ENCODE results near the gene MANF.
"Not testable (repeated sequence)": the region's sequence is repeated elsewhere in the genome, so short reads cannot be mapped to it uniquely, and the experiment has no call there.

Gene MANF

GRCh38 chr3:51384726-51385473, at the start of gene MANF:
Gene MANF (plus strand): TSS chr3:51385291. CDS start chr3:51385343, 52 bp downstream.
- peak; percentile 97 for DNase-seq

GRCh38 chr3:51336261-51336660, 48.8 kb upstream of the MANF start:
- DNase-seq, result no peak

- DNase-seq, result no peak
These were observed 47.4 kb upstream of the MANF start for GRCh38 chr3:51337666-51338065.

GRCh38 chr3:51338632-51339031, 46.5 kb upstream of the MANF start:
- no peak for DNase-seq

- DNase-seq, result no peak
These were observed 44.9 kb upstream of the MANF start for GRCh38 chr3:51340013-51340829.

GRCh38 chr3:51340989-51341636, 44.0 kb upstream of the MANF start:
- no peak for DNase-seq

GRCh38 chr3:51343918-51344687, 41.0 kb upstream of the MANF start:
- DNase-seq, result no peak

GRCh38 chr3:51350751-51351150, 34.3 kb upstream of the MANF start:
- DNase-seq, result no peak

- DNase-seq, result no peak
These were observed 32.0 kb upstream of the MANF start for GRCh38 chr3:51353131-51353530.

GRCh38 chr3:51353691-51354090, 31.4 kb upstream of the MANF start:
- no peak for DNase-seq

GRCh38 chr3:51354172-51354571, 30.9 kb upstream of the MANF start:
- DNase-seq, result no peak

- no peak for DNase-seq
These were observed 30.1 kb upstream of the MANF start for GRCh38 chr3:51354731-51355615.

- DNase-seq, result no peak
These were observed 29.1 kb upstream of the MANF start for GRCh38 chr3:51355891-51356578.

GRCh38 chr3:51357856-51358255, 27.2 kb upstream of the MANF start:
- no peak for DNase-seq

GRCh38 chr3:51358981-51359380, 26.1 kb upstream of the MANF start:
- DNase-seq, result no peak

GRCh38 chr3:51360806-51361205, 24.3 kb upstream of the MANF start:
- DNase-seq, result no peak

GRCh38 chr3:51361746-51362145, 23.3 kb upstream of the MANF start:
- DNase-seq, result no peak

GRCh38 chr3:51362476-51362875, 22.6 kb upstream of the MANF start:
- no peak for DNase-seq

- not testable (repeated sequence) for DNase-seq
These were observed 16.8 kb upstream of the MANF start for GRCh38 chr3:51368276-51368675.

GRCh38 chr3:51371943-51372557, 13.0 kb upstream of the MANF start:
- peak; percentile 16 for DNase-seq

Measured in activated effector memory CD4-positive, alpha-beta T cell treated with Interleukin-2 at 50 U/mL for 16 hours (primary cell).